Measurements from ENCODE around the gene AEN.

Gene AEN

GRCh38 chr15:88658070-88658965, 37.2 kb downstream of the AEN start:
- no peaks in the 10 kb centered on the region for H3K27me3 ChIP-seq (replicated peaks in 2 of 5; ENCODE audit: control insufficient read depth in 4 of 5, insufficient read depth in 5 of 5, low read length in 4 of 5)
- H3K4me3 ChIP-seq (ENCODE audit: control insufficient read depth in 1 of 7, extremely low read depth in 1 of 7, insufficient read depth in 4 of 7, low read depth in 2 of 7, low read length in 6 of 7): no peak overlapping the region
- H3K4me1 ChIP-seq (ENCODE audit: control extremely low read depth in 1 of 4, control insufficient read depth in 4 of 4, insufficient read depth in 4 of 4, low read length in 3 of 4): peaks cover 0 to 7% (median 3%) of the 10 kb centered on the region in 4 experiments
- no peak overlapping the region for H3K27ac ChIP-seq (ENCODE audit: insufficient read depth in 1 of 2, low read depth in 1 of 2, low read length in 2 of 2, poor library complexity in 1 of 2, severe bottlenecking in 2 of 2)
- ChIA-PET CTCF (interaction anchor here (0.8 to 3.9 kb wide), 3 partner anchors 32 to 34 kb away, joined by 3 to 21 read pairs (median 17); no protein-coding TSS in a partner anchor), POLR2A (no interaction called here)
- no peaks in the 10 kb centered on the region for H3K36me3 ChIP-seq (ENCODE audit: control insufficient read depth in 4 of 4, insufficient read depth in 4 of 4, low read length in 3 of 4)
- no peaks in the 10 kb centered on the region for H3K9me3 ChIP-seq (ENCODE audit: control extremely low read depth in 1 of 5, control insufficient read depth in 4 of 5, insufficient read depth in 2 of 5, low read depth in 1 of 5, low read length in 4 of 5)
- no peak for DNase-seq
- WGBS (ENCODE audit: insufficient coverage): 93% methylated on average over 7 of the region's 13 CpGs

GRCh38 chr15:88658972-88659931, 38.1 kb downstream of the AEN start:
- no peaks in the 10 kb centered on the region for H3K9me3 ChIP-seq (ENCODE audit: control extremely low read depth in 1 of 5, control insufficient read depth in 4 of 5, insufficient read depth in 2 of 5, low read depth in 1 of 5, low read length in 4 of 5)
- no peaks in the 10 kb centered on the region for H3K36me3 ChIP-seq (ENCODE audit: control insufficient read depth in 4 of 4, insufficient read depth in 4 of 4, low read length in 3 of 4)
- H3K27ac ChIP-seq (ENCODE audit: insufficient read depth in 1 of 2, low read depth in 1 of 2, low read length in 2 of 2, poor library complexity in 1 of 2, severe bottlenecking in 2 of 2): no peak overlapping the region
- DNase-seq: no peak
- POLR2A ChIA-PET: no interaction called here
- H3K27me3 ChIP-seq (replicated peaks in 2 of 5; ENCODE audit: control insufficient read depth in 4 of 5, insufficient read depth in 5 of 5, low read length in 4 of 5): no peaks in the 10 kb centered on the region
- CTCF ChIA-PET: interaction anchor here (0.8 to 1.8 kb wide), 2 partner anchors 32 to 35 kb away, joined by 3 to 17 read pairs; no protein-coding TSS in a partner anchor
- peaks cover 0 to 7% (median 3%) of the 10 kb centered on the region in 4 experiments for H3K4me1 ChIP-seq (ENCODE audit: control extremely low read depth in 1 of 4, control insufficient read depth in 4 of 4, insufficient read depth in 4 of 4, low read length in 3 of 4)
- no peak overlapping the region for H3K4me3 ChIP-seq (ENCODE audit: control insufficient read depth in 1 of 7, extremely low read depth in 1 of 7, insufficient read depth in 4 of 7, low read depth in 2 of 7, low read length in 6 of 7)
- WGBS (ENCODE audit: insufficient coverage): 97% methylated on average over 13 of the region's 18 CpGs

- Histone ChIP-seq H3K36me3 (ENCODE audit: control insufficient read depth in 4 of 4, insufficient read depth in 4 of 4, low read length in 3 of 4) (no peaks in the 10 kb centered on the region), H3K27me3 (replicated peaks in 2 of 5; ENCODE audit: control insufficient read depth in 4 of 5, insufficient read depth in 5 of 5, low read length in 4 of 5) (no peaks in the 10 kb centered on the region), H3K9me3 (ENCODE audit: control extremely low read depth in 1 of 5, control insufficient read depth in 4 of 5, insufficient read depth in 2 of 5, low read depth in 1 of 5, low read length in 4 of 5) (no peaks in the 10 kb centered on the region), H3K27ac (ENCODE audit: insufficient read depth in 1 of 2, low read depth in 1 of 2, low read length in 2 of 2, poor library complexity in 1 of 2, severe bottlenecking in 2 of 2) (no peak overlapping the region), H3K4me3 (ENCODE audit: control insufficient read depth in 1 of 7, extremely low read depth in 1 of 7, insufficient read depth in 4 of 7, low read depth in 2 of 7, low read length in 6 of 7) (no peak overlapping the region), H3K4me1 (ENCODE audit: control extremely low read depth in 1 of 4, control insufficient read depth in 4 of 4, insufficient read depth in 4 of 4, low read length in 3 of 4) (peaks cover 0 to under 1% (median 0%) of the 10 kb centered on the region in 4 experiments)
- no peak for DNase-seq
- POLR2A ChIA-PET: no interaction called here
- CTCF ChIA-PET: interaction anchor here (0.9 to 2.5 kb wide), 2 partner anchors 30 to 37 kb away, joined by 5 to 11 read pairs; no protein-coding TSS in a partner anchor
Measured at GRCh38 chr15:88661041-88661700, 40.0 kb downstream of the AEN start.

GRCh38 chr15:88661761-88662556, 40.8 kb downstream of the AEN start:
- WGBS (ENCODE audit: insufficient coverage): 100% methylated on average over 2 of the region's 4 CpGs
- Histone ChIP-seq H3K9me3 (ENCODE audit: control extremely low read depth in 1 of 5, control insufficient read depth in 4 of 5, insufficient read depth in 2 of 5, low read depth in 1 of 5, low read length in 4 of 5) (no peaks in the 10 kb centered on the region), H3K27ac (ENCODE audit: insufficient read depth in 1 of 2, low read depth in 1 of 2, low read length in 2 of 2, poor library complexity in 1 of 2, severe bottlenecking in 2 of 2) (no peak overlapping the region), H3K4me1 (ENCODE audit: control extremely low read depth in 1 of 4, control insufficient read depth in 4 of 4, insufficient read depth in 4 of 4, low read length in 3 of 4) (no peaks in the 10 kb centered on the region), H3K36me3 (ENCODE audit: control insufficient read depth in 4 of 4, insufficient read depth in 4 of 4, low read length in 3 of 4) (no peaks in the 10 kb centered on the region), H3K27me3 (replicated peaks in 2 of 5; ENCODE audit: control insufficient read depth in 4 of 5, insufficient read depth in 5 of 5, low read length in 4 of 5) (no peaks in the 10 kb centered on the region), H3K4me3 (ENCODE audit: control insufficient read depth in 1 of 7, extremely low read depth in 1 of 7, insufficient read depth in 4 of 7, low read depth in 2 of 7, low read length in 6 of 7) (no peak overlapping the region)
- ChIA-PET POLR2A (no interaction called here), CTCF (interaction anchor here (2.5 kb wide), 1 partner anchor 38 kb away, joined by 11 read pairs; no protein-coding TSS in a partner anchor)
- DNase-seq: no peak

- Histone ChIP-seq H3K9me3 (ENCODE audit: control extremely low read depth in 1 of 5, control insufficient read depth in 4 of 5, insufficient read depth in 2 of 5, low read depth in 1 of 5, low read length in 4 of 5) (no peaks in the 10 kb centered on the region), H3K36me3 (ENCODE audit: control insufficient read depth in 4 of 4, insufficient read depth in 4 of 4, low read length in 3 of 4) (no peaks in the 10 kb centered on the region), H3K27me3 (replicated peaks in 2 of 5; ENCODE audit: control insufficient read depth in 4 of 5, insufficient read depth in 5 of 5, low read length in 4 of 5) (no peaks in the 10 kb centered on the region), H3K27ac (ENCODE audit: insufficient read depth in 1 of 2, low read depth in 1 of 2, low read length in 2 of 2, poor library complexity in 1 of 2, severe bottlenecking in 2 of 2) (no peak overlapping the region), H3K4me1 (ENCODE audit: control extremely low read depth in 1 of 4, control insufficient read depth in 4 of 4, insufficient read depth in 4 of 4, low read length in 3 of 4) (no peaks in the 10 kb centered on the region), H3K4me3 (ENCODE audit: control insufficient read depth in 1 of 7, extremely low read depth in 1 of 7, insufficient read depth in 4 of 7, low read depth in 2 of 7, low read length in 6 of 7) (no peak overlapping the region)
- POLR2A ChIA-PET: no interaction called here
- DNase-seq: no peak
- WGBS (ENCODE audit: insufficient coverage): 100% methylated on average over 3 of the region's 6 CpGs
- CTCF ChIA-PET: interaction anchor here (0.8 to 2.9 kb wide), 6 partner anchors 18 to 182 kb away, joined by 3 to 36 read pairs (median 4); partner anchors contain the start of gene AEN
Measured at GRCh38 chr15:88663141-88663621, 42.0 kb downstream of the AEN start.

- no peaks in the 10 kb centered on the region for H3K4me1 ChIP-seq (ENCODE audit: control extremely low read depth in 1 of 4, control insufficient read depth in 4 of 4, insufficient read depth in 4 of 4, low read length in 3 of 4)
- H3K4me3 ChIP-seq (ENCODE audit: control insufficient read depth in 1 of 7, extremely low read depth in 1 of 7, insufficient read depth in 4 of 7, low read depth in 2 of 7, low read length in 6 of 7): no peak overlapping the region
- peak; percentile 54 to 73 (median 63) for DNase-seq
- POLR2A ChIA-PET: no interaction called here
- H3K27me3 ChIP-seq (replicated peaks in 2 of 5; ENCODE audit: control insufficient read depth in 4 of 5, insufficient read depth in 5 of 5, low read length in 4 of 5): no peaks in the 10 kb centered on the region
- 94% methylated on average over 5 of the region's 7 CpGs for WGBS (ENCODE audit: insufficient coverage)
- H3K27ac ChIP-seq (ENCODE audit: insufficient read depth in 1 of 2, low read depth in 1 of 2, low read length in 2 of 2, poor library complexity in 1 of 2, severe bottlenecking in 2 of 2): no peak overlapping the region
- H3K9me3 ChIP-seq (ENCODE audit: control extremely low read depth in 1 of 5, control insufficient read depth in 4 of 5, insufficient read depth in 2 of 5, low read depth in 1 of 5, low read length in 4 of 5): no peaks in the 10 kb centered on the region
- CTCF ChIA-PET: interaction anchor here (0.7 to 2.9 kb wide), 19 partner anchors 8 to 187 kb away, joined by 3 to 36 read pairs (median 4); partner anchors contain the start of gene AEN
- H3K36me3 ChIP-seq (ENCODE audit: control insufficient read depth in 4 of 4, insufficient read depth in 4 of 4, low read length in 3 of 4): no peaks in the 10 kb centered on the region
Measured at GRCh38 chr15:88664151-88664778, 43.1 kb downstream of the AEN start.
